ENCODE measurements around the gene DYNLT2.
"Not testable (repeated sequence)": the region's sequence is repeated elsewhere in the genome, so short reads cannot be mapped to it uniquely, and the experiment has no call there.

DNA sequence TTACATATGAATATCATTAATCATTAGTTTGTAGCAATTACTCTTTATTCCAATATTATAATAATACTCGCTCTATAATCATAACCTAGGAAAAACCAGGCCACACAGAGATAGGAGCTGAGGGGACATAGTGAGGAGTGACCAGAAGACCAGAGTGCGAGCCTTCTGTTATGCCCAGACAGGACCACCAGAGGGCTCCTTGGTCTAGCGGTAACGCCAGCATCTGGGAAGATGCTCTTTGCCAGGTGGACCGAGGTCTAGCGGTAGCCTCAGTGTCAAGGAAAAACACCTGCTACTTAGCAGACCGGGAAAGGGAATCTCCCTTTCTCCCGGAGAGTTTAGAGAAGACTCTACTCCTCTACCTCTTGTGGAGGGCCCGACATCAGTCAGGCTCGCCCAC lies 54.3 kb downstream of the DYNLT2 start:
- not testable (repeated sequence) for TF ChIP-seq POLR2A (IDR thresholded peaks at IDR 0.05); POLR2AphosphoS5 (IDR thresholded peaks at IDR 0.05; ENCODE audit: insufficient read depth in 1 of 2, low read depth in 1 of 2)
- TF ChIP-seq, protein P1, sequence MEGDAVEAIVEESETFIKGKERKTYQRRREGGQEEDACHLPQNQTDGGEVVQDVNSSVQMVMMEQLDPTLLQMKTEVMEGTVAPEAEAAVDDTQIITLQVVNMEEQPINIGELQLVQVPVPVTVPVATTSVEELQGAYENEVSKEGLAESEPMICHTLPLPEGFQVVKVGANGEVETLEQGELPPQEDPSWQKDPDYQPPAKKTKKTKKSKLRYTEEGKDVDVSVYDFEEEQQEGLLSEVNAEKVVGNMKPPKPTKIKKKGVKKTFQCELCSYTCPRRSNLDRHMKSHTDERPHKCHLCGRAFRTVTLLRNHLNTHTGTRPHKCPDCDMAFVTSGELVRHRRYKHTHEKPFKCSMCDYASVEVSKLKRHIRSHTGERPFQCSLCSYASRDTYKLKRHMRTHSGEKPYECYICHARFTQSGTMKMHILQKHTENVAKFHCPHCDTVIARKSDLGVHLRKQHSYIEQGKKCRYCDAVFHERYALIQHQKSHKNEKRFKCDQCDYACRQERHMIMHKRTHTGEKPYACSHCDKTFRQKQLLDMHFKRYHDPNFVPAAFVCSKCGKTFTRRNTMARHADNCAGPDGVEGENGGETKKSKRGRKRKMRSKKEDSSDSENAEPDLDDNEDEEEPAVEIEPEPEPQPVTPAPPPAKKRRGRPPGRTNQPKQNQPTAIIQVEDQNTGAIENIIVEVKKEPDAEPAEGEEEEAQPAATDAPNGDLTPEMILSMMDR (IDR thresholded peaks at IDR 0.05): not testable (repeated sequence)
